Sciatic nerve (tissue), 2 donors: Measurements from ENCODE around the gene MTURN. TPM values are rescaled to one million over a fixed set of nuclear protein-coding genes. Genes with fewer than 3 reads are reported as not detected.

Experiments
- ATAC-seq: fragments of 200-7000 bp; cut with Tn5 transposase; one replicate; pipeline ENCODE4 v1.9.1; 2020; ENCODE audit warnings: mild to moderate bottlenecking, moderate library complexity
- DNase-seq: peaks from one replicate; pipeline ENCODE4 v3.0.0-alpha.2; 2020; ENCODE audit warnings: low spot score
- intact Hi-C: fragments of 100-400 bp; cut with DNase I; formaldehyde crosslinking; loops from one replicate; pipeline ENCODE4 v1.14.2; 2022
- total RNA-seq: library from RNA; stranded (reverse); fragmentation: NEBNext Ultra II Directional; extraction: Animal tissue kit (Norgen Biotek cat#: 25700); gene quantifications from one replicate; pipeline ENCODE4 v1.2.1, GENCODE V29; 2021
- donor health status: DM: no; HTN: no; CAD: no.
- donor health status: DM: no; HTN: no; CAD: no.

The MTURN gene
- total RNA-seq, 1 donor from 2014 or later, result 189 TPM

GRCh38 chr7:30154111-30154587, 19.4 kb downstream of the MTURN start:
- intact Hi-C loops, result no loop called here
- ATAC-seq (no peak), DNase-seq (no peak)

GRCh38 chr7:30155481-30155880, 20.7 kb downstream of the MTURN start:
- intact Hi-C loops, result no loop called here
- no peak for ATAC-seq
- DNase-seq, result no peak

GRCh38 chr7:30157204-30157603, 22.4 kb downstream of the MTURN start:
- intact Hi-C loops, result no loop called here
- ATAC-seq, result no peak

DNA sequence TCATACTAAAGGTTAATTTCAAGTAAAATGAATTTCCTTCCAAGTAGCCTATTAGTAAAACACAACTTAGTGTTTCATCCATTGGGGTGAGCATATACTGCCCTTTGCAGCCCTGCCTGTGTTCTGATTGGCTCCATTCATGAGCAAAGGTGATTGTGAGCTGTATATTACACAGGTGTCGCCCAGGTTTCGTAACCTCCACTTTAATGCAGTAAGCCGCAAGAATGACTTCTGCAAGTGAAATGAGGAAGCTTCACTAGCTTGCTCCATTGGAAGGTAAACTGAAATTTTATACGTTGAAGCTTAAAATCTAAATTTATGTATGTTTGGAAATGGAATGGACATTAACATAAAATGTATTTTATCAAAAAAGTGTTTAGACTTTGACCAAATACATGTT, 24.4 kb downstream of the MTURN start:
- intact Hi-C loops, result no loop called here
- no peak for DNase-seq
- ATAC-seq, result no peak

More at GRCh38 chr7:30157204-30157603, 22.4 kb downstream of the MTURN start:
- no peak for DNase-seq

GRCh38 chr7:30159698-30160143, 24.9 kb downstream of the MTURN start:
- DNase-seq (no peak), ATAC-seq (peak; percentile 58)
- intact Hi-C loops, result no loop called here

DNA sequence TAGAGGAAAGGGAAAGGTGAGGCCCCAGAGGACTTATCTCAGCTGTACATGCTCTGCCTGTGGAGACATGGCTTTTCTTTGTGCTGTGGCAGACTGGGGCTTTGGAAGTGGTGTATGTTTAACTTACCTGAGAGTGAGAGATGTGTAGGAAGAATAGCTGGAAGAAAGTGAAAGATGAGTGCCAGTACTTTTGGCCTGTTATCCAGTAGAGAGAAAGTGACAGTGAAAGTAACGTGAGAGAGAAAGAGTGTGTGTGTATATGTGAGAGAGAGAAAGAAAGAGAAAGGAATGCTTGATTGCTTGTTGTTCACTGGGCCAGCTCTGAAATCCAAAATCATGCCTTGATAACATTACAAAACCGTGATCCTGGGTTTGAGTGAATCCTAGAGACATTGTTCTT, 25.5 kb downstream of the MTURN start:
- intact Hi-C loops, result no loop called here
- DNase-seq (no peak), ATAC-seq (no peak)

GRCh38 chr7:30162133-30162532, 27.3 kb downstream of the MTURN start:
- intact Hi-C loops, result no loop called here
- ATAC-seq (no peak), DNase-seq (no peak)

DNA sequence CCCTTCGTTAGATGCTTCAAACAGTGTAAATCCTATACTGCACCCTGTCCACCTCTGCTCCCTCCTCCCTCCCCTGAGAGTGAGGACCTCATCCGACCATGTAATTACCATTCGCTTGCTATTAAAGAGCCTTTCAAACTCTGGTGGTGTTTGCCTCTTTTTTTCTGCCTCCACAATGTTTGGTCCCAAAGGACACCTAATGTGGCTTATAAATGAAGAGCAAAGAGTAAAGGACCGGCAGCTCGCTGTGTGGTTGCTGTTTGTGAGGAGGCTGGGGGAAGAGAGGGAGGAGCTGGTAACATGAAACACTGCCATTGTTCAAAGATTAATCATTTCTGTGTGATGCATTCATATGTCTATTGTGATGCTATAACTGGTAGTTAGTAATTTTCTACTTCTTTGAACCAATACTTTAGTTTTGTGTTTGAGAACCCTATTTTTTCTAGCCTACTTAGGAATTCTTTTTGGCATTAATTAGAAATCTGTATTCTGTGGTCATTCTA, 27.9 kb downstream of the MTURN start:
- intact Hi-C loops, result no loop called here
- ATAC-seq (peak; percentile 25), DNase-seq (no peak)

GRCh38 chr7:30163231-30163894, 28.6 kb downstream of the MTURN start:
- DNase-seq, result no peak
- peak; percentile 55 for ATAC-seq
- intact Hi-C loops, result no loop called here

DNA sequence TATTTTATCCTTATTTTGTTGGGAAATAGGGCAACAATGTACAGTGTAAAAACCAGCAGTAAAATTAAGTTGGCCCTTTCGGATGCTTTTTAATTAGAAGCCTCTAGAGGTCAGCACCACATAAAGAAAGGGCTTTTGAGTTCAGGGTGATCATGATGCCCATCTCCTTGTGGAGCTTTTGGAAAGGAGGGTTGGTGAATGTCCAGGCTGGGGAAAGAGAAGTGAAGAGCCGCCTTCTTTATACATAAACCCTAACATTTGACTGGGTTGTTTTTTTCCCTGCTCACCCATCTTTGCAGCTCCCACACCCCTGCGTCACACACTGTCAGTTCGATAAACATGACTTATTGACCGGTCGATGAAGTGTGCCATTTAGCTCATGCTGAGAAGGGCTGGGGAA, 29.8 kb downstream of the MTURN start:
- peak; percentile 50 for ATAC-seq
- intact Hi-C loops, result no loop called here
- DNase-seq, result no peak

DNA sequence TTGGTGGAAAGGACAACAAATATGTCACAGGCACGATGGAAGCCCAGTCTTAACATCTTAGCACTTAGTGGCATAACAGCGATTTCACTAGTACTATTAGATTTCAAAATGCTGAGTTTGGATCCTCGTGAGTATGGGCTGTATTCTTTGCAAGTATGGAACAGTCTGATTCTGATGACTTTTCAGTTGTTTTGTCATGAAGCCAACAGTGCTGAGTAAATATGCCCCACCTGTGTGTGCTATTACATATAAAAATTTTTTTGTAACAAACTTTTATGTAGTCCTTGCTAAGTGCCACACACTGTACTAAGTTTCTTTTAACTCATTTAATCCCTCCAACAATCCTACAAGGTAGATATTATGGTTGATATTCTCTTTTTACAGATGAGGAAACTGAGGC, 30.8 kb downstream of the MTURN start:
- ATAC-seq (no peak), DNase-seq (no peak)
- intact Hi-C loops, result loop anchor here (5.0 kb wide), 1 partner anchor 247 kb away; no protein-coding TSS in a partner anchor

- intact Hi-C loops, result loop anchor here (5.0 kb wide), 1 partner anchor 246 kb away; no protein-coding TSS in a partner anchor
- no peak for ATAC-seq
- no peak for DNase-seq
Measured at GRCh38 chr7:30166155-30166840, 31.5 kb downstream of the MTURN start.

- ATAC-seq (no peak), DNase-seq (no peak)
- intact Hi-C loops, result loop anchor here (5.0 kb wide), 1 partner anchor 245 kb away; no protein-coding TSS in a partner anchor
Measured at GRCh38 chr7:30166841-30167235, 32.1 kb downstream of the MTURN start.

DNA sequence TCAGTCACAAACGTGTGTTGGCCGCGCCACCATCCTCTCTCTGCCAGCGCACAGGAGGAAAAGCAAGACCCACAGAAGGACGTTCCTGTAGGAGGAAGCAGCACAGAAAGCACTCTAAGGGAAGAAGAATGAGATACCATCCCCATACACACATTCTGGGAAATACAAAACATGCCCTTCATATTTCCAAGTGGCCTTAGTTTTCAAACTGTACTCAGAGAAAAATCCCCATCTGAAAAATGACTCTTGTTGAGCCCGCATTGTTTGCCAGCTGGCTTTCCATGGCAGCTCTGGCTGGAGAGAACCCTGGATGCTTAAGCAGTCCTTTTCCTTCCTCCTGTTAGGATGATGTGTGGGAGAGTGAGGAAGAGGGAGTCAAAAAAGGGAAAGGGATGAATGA, 33.1 kb downstream of the MTURN start:
- ATAC-seq (no peak), DNase-seq (no peak)
- intact Hi-C loops, result loop anchor here (5.0 kb wide), 1 partner anchor 244 kb away; no protein-coding TSS in a partner anchor

DNA sequence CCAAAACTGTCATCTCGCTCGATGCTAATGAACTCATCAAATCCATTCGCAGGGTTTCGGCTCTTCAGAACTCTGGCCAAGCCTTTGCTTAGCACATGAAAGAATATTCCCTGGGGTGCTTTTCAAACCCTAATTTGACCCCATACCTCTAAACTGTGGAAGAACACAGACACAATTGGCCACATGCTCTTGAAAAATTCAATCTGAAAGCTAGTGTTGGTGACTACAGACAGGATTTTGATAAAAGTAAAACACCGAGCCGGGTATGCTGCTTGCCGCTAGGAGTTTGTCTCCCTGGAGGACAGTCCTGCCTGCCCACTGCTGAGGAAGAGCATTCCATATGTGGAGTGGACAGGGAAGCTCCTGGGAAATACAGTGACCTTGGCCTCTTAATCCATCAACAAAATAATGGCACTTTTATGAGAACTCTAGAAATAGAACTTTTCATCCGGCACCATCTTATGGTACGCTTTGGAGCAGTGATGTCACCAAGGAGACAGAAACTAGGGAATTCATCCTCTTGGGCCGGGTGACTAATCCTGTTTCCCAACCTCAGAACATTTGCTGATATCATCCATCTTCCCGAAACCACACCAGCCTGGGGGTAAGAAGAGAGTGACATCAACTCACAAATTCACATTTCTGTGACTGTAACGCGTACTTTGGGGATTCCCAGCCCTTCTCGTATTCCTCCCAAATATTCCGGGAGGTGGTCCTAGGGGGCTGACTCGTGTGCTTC, 34.2 kb downstream of the MTURN start:
- DNase-seq, result no peak
- ATAC-seq, result no peak
- intact Hi-C loops, result loop anchor here (5.0 kb wide), 1 partner anchor 243 kb away; no protein-coding TSS in a partner anchor

DNA sequence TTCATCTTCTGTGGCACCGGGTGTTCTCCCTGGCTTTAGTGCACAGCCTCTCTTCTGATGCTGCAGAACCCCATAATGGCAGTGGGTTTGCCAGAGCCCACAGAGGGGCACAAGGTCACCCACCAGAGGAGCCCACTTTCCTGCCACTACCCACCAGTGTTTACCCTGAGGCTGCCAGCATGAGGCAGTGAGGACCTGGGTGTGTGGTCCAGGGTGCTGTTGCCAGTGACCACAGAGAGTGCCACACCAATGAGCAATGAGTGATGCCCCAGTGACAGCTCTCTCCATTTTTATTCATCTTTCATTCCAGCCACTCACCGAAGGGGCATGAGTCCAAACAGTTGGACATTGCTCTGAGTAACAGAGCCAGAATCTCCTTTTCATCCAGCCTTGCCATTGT, 34.8 kb downstream of the MTURN start:
- no peak for ATAC-seq

DNA sequence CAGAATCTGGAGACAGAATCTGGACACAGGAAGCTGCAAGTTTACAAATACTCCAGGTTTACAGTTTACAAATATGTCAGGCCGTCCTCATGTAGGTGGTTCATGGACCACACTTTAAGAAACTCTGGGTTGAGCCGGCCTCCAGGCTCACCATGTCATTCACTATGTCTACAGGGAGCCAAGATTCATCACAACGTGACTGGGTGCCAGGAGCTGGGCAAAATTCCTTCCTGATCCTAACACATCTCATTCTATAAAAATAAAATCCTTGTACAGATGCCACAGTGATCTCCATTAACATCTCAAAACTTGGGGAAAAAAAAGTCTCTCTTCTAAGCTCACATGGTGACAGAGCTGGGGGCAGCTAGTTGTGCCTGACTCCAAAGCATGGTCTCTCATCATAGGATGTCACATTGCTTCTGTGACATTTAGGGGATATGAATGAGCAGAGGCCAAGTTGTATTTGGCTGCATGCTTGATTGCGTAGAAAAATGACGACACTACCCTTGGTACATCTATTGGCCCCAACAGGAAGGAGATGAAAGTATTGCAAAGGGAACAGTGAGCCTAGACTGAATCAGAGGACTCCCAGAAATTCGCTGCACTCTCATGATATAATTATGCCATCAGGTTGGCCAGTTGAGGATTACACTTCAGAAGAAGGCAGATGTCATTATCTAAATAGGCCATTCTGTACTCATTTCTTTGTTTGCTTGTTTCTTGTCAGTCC, 35.9 kb downstream of the MTURN start:
- intact Hi-C loops, result no loop called here
- no peak for ATAC-seq
- DNase-seq, result no peak

More for the DNA sequence above, 34.8 kb downstream of the MTURN start:
- intact Hi-C loops, result loop anchor here (5.0 kb wide), 1 partner anchor 243 kb away; no protein-coding TSS in a partner anchor
- no peak for DNase-seq

DNA sequence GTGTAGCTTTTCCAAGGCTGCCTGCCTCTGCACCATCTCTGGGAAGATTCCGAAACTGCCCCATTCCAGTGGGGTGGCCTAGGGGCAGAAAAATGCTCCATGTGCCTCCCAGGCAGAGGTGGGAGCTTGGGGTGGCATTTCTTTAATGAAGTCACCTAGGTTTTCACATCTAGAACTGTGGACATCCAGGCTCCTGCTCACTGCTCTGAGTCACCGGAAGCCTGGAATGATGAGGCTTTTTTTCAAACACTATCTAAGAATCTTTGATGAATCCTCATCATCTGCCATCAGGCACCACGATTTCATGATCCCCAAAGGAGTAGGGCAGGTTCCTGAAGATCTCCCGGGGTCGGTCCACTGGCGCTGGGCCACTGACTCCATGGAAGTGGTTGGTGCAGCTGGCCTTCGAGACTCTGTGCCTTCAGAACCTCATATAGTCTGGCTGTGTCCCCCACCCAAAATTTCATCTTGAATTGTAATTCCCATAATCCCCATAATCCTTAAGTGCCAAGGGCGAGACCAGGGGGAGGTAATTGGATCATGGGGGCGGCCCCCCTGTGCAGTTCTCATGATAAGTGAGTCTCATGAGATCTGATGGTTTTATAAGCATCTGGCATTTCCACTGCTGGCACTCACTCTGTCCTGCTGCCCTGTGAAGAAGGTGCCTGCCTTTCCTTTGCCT, 37.1 kb downstream of the MTURN start:
- no peak for ATAC-seq
- no peak for DNase-seq
- intact Hi-C loops, result no loop called here
